Sigmoid colon (tissue), 7 donors: ENCODE results near the gene UST. TPM values are rescaled to one million over a fixed set of nuclear protein-coding genes. Genes with fewer than 3 reads are reported as not detected.

Experiments
- DNase-seq: peaks from one replicate; pipeline ENCODE4 v3.0.0-alpha.2; 2019
- H3K27ac ChIP-seq, 4 donors: fragments of 200-600 bp; sonication (generic); one replicate each; pipeline ENCODE4 v1.5.1; 2016 to 2019; ENCODE audit warnings: mild to moderate bottlenecking in 1 of 4
- H3K27me3 ChIP-seq, 3 donors: fragments of 200-600 bp; sonication (generic); one replicate each; pipeline ENCODE4 v1.5.1; 2019; ENCODE audit warnings: mild to moderate bottlenecking in 1 of 3
- H3K36me3 ChIP-seq, 4 donors: fragments of 200-600 bp; sonication (generic); one replicate each; pipeline ENCODE4 v1.5.1; 2016 to 2019
- H3K4me1 ChIP-seq, 4 donors: fragments of 200-600 bp; sonication (generic); one replicate each; pipeline ENCODE4 v1.5.1; 2017 to 2019
- H3K4me3 ChIP-seq, 4 donors: fragments of 200-600 bp; sonication (generic); one replicate each; pipeline ENCODE4 v1.5.1; 2017 to 2019; ENCODE audit warnings: mild to moderate bottlenecking in 2 of 4, moderate library complexity in 1 of 4
- H3K9me3 ChIP-seq, 4 donors: fragments of 200-600 bp in 3 of 4; sonication (generic) in 3 of 4; one replicate each; pipeline versions ENCODE4 v1.5.1 to v1.6.1; 2013 to 2019
- EP300 ChIP-seq, 4 donors: sonication (generic); formaldehyde crosslinking; IDR thresholded peaks; one replicate each; pipeline ENCODE4 v1.6.1; 2017; ENCODE audit warnings: antibody characterized with exemption in 4 of 4
- POLR2A ChIP-seq, 2 donors: fragments of 450-650 bp; IDR thresholded peaks; one replicate each; pipeline ENCODE4 v1.6.1; 2016; ENCODE audit warnings: antibody characterized with exemption in 2 of 2, mild to moderate bottlenecking in 2 of 2, moderate library complexity in 2 of 2
- POLR2AphosphoS5 ChIP-seq, 4 donors: sonication (generic); formaldehyde crosslinking; IDR thresholded peaks; one replicate each; pipeline ENCODE4 v1.6.1; 2017; ENCODE audit warnings: antibody characterized with exemption in 4 of 4
- WGBS, 2 donors: extraction: QIAGEN DNeasy Blood & Tissue Kit; methylation state at CpG; one replicate each; pipeline ENCODE4 v1.1.7; 2013; 5-methylcytosine and 5-hydroxymethylcytosine counted together
- intact Hi-C: fragments of 100-400 bp; cut with DNase I; formaldehyde crosslinking; loops from one replicate; pipeline ENCODE4 v1.15.1; 2023
- polyA plus RNA-seq, 3 donors: library from polyadenylated mRNA; stranded (reverse); fragments of 200-250 nt; gene quantifications; one replicate each; pipeline ENCODE4 v1.2.3, GENCODE V29; 2013
- total RNA-seq, 4 donors: library from RNA; depleted of rRNA; stranded (reverse); fragments of >200 nt; gene quantifications; one replicate each; pipeline ENCODE4 v1.1.0, GENCODE V29; 2016
- TF ChIP-seq, protein P1 (sequence below), 4 experiments: fragments of 450-650 bp in 3 of 4; fragments of 200-600 bp in 1 of 4; IDR thresholded peaks; one replicate each; pipeline ENCODE4 v1.5.1; 2016 to 2019; ENCODE audit warnings: antibody characterized with exemption in 4 of 4, mild to moderate bottlenecking in 3 of 4, moderate library complexity in 2 of 4
- donor health status: healthy with polysubstance abuse.
- donor health status: Bipolar disorder and iron deficiency.
- donor health status: healthy.

Gene UST
- total and polyA plus RNA-seq, 7 donors, result 0.46 to 35.2 (median 21.8) TPM

- DNase-seq, result no peak
- TF ChIP-seq, protein P1, sequence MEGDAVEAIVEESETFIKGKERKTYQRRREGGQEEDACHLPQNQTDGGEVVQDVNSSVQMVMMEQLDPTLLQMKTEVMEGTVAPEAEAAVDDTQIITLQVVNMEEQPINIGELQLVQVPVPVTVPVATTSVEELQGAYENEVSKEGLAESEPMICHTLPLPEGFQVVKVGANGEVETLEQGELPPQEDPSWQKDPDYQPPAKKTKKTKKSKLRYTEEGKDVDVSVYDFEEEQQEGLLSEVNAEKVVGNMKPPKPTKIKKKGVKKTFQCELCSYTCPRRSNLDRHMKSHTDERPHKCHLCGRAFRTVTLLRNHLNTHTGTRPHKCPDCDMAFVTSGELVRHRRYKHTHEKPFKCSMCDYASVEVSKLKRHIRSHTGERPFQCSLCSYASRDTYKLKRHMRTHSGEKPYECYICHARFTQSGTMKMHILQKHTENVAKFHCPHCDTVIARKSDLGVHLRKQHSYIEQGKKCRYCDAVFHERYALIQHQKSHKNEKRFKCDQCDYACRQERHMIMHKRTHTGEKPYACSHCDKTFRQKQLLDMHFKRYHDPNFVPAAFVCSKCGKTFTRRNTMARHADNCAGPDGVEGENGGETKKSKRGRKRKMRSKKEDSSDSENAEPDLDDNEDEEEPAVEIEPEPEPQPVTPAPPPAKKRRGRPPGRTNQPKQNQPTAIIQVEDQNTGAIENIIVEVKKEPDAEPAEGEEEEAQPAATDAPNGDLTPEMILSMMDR (IDR thresholded peaks at IDR 0.05), result no peak
- no peak for TF ChIP-seq POLR2AphosphoS5 (IDR thresholded peaks at IDR 0.05)
- H3K27ac ChIP-seq, result no peak overlapping the region
- intact Hi-C loops, result no loop called here
- H3K36me3 ChIP-seq, result no peaks in the 10 kb centered on the region
- WGBS, 2 donors, result 80 to 89% methylated on average over 10 of the region's 10 CpGs
- no peaks in the 10 kb centered on the region for H3K27me3 ChIP-seq
- H3K4me3 ChIP-seq, result no peak overlapping the region
- peaks cover 0 to 10% (median 5%) of the 10 kb centered on the region in 4 donors for H3K4me1 ChIP-seq
- peaks cover 0 to 4% (median 0%) of the 10 kb centered on the region in 4 donors for H3K9me3 ChIP-seq
Observed at GRCh38 chr6:148790817-148791216, 44.0 kb downstream of the UST start.

- peaks cover 0 to 14% (median 5%) of the 10 kb centered on the region in 4 donors for H3K4me1 ChIP-seq
- intact Hi-C loops, result no loop called here
- WGBS, 2 donors, result 84 to 94% methylated on average over 3 of the region's 3 CpGs
- DNase-seq, result no peak
- TF ChIP-seq, protein P1 (IDR thresholded peaks at IDR 0.05), result no peak
- no peak for TF ChIP-seq POLR2AphosphoS5 (IDR thresholded peaks at IDR 0.05)
- no peak for TF ChIP-seq POLR2A (IDR thresholded peaks at IDR 0.05)
- no peak for TF ChIP-seq EP300 (IDR thresholded peaks at IDR 0.05)
- H3K9me3 ChIP-seq, result peaks cover 0 to 4% (median 0%) of the 10 kb centered on the region in 4 donors
- no peak overlapping the region for H3K27ac ChIP-seq
- H3K4me3 ChIP-seq, result no peak overlapping the region
- no peaks in the 10 kb centered on the region for H3K27me3 ChIP-seq
- no peaks in the 10 kb centered on the region for H3K36me3 ChIP-seq
Observed at GRCh38 chr6:148791372-148791771, 44.5 kb downstream of the UST start.

DNA sequence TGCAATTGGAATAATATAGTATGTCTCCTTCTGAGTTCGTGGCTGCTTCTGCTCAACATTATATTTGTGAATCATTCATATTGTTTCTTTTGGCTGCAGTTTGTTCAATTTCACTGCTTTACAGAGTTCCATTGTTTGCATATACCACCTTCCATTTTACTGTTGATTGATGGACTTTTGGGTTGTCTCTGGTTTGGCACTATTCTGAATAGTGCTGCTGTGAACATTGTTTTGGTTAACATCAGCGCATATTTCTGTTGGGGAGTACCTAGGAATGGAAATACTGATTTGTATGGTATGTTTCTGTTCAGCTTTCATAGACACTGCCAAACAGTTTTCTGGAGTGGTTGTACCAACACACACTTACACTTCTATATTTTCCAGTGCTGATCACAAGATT lies 46.9 kb downstream of the UST start:
- no peak overlapping the region for H3K27ac ChIP-seq
- H3K4me1 ChIP-seq, result peaks cover 0 to 14% (median 5%) of the 10 kb centered on the region in 4 donors
- no peaks in the 10 kb centered on the region for H3K27me3 ChIP-seq
- no peak for TF ChIP-seq POLR2AphosphoS5 (IDR thresholded peaks at IDR 0.05)
- no peak for TF ChIP-seq EP300 (IDR thresholded peaks at IDR 0.05)
- TF ChIP-seq, protein P1 (IDR thresholded peaks at IDR 0.05), result no peak
- TF ChIP-seq POLR2A (IDR thresholded peaks at IDR 0.05), result no peak
- DNase-seq, result no peak
- no peaks in the 10 kb centered on the region for H3K36me3 ChIP-seq
- H3K4me3 ChIP-seq, result no peak overlapping the region
- intact Hi-C loops, result no loop called here
- H3K9me3 ChIP-seq, result peaks cover 0 to 4% (median 0%) of the 10 kb centered on the region in 4 donors
- WGBS, 2 donors, result 91 to 95% methylated on average over 2 of the region's 2 CpGs

- no peak overlapping the region for H3K27ac ChIP-seq
- no peaks in the 10 kb centered on the region for H3K36me3 ChIP-seq
- H3K27me3 ChIP-seq, result no peaks in the 10 kb centered on the region
- no peak overlapping the region for H3K4me3 ChIP-seq
- TF ChIP-seq POLR2A (IDR thresholded peaks at IDR 0.05) (no peak), POLR2AphosphoS5 (IDR thresholded peaks at IDR 0.05) (no peak), EP300 (IDR thresholded peaks at IDR 0.05) (no peak)
- TF ChIP-seq, protein P1 (IDR thresholded peaks at IDR 0.05), result no peak
- H3K9me3 ChIP-seq, result peaks cover 0 to 4% (median 0%) of the 10 kb centered on the region in 4 donors
- H3K4me1 ChIP-seq, result peaks cover 0 to 16% (median 5%) of the 10 kb centered on the region in 4 donors
- intact Hi-C loops, result no loop called here
- 92 to 94% methylated on average over 4 of the region's 4 CpGs for WGBS, 2 donors
- DNase-seq, result no peak
Observed at GRCh38 chr6:148794797-148795196, 48.0 kb downstream of the UST start.

DNA sequence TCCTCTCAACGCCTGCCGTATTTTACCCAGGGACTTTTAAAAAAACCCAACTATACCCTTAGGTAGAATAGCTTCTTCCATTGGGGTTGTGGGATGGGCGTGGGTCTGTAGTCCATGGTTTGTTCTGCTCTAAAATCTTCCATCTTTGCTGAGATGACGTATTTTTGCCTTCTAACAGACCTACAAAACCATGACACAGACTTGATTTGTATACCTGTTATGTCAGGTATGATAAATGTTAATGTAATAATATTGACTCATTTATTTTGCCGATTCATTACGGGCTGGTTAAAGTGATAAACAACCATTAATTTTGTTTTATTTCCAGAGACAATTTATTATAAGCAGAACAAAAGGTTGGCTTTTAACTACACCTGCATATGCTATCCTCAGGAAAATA lies 48.7 kb downstream of the UST start:
- Histone ChIP-seq H3K36me3 (no peaks in the 10 kb centered on the region), H3K27ac (no peak overlapping the region), H3K9me3 (peaks cover 0 to 4% (median 0%) of the 10 kb centered on the region in 4 donors), H3K4me3 (no peak overlapping the region), H3K4me1 (peaks cover 0 to 21% (median 5%) of the 10 kb centered on the region in 4 donors), H3K27me3 (no peaks in the 10 kb centered on the region)
- TF ChIP-seq, protein P1 (IDR thresholded peaks at IDR 0.05), result no peak
- TF ChIP-seq POLR2AphosphoS5 (IDR thresholded peaks at IDR 0.05) (no peak), EP300 (IDR thresholded peaks at IDR 0.05) (no peak), POLR2A (IDR thresholded peaks at IDR 0.05) (no peak)
- WGBS, 2 donors, result 76 to 86% methylated on average over 6 of the region's 6 CpGs
- DNase-seq, result no peak
- intact Hi-C loops, result no loop called here
